ENCODE data around the gene TSPEAR.
"Not testable (repeated sequence)": the region's sequence is repeated elsewhere in the genome, so short reads cannot be mapped to it uniquely, and the experiment has no call there.

Gene TSPEAR

GRCh38 chr21:44613386-44614155 is 97.8 kb downstream of the TSPEAR start:
- Histone ChIP-seq H3K9me2 (replicated peaks; ENCODE audit: control insufficient read depth, low read length) (no peaks in the 10 kb centered on the region), H3K4me3 (ENCODE audit: low read length) (no peak overlapping the region), H3K4me2 (ENCODE audit: low read length) (no peak overlapping the region), H3K79me2 (ENCODE audit: control insufficient read depth, low read length) (no peaks in the 10 kb centered on the region), H3F3A (ENCODE audit: control insufficient read depth, insufficient read depth) (no peaks in the 10 kb centered on the region), H3K36me3 (ENCODE audit: control insufficient read depth, low read length) (no peaks in the 10 kb centered on the region), H3K27me3 (ENCODE audit: control insufficient read depth, low read length) (no peaks in the 10 kb centered on the region), H3K4me1 (ENCODE audit: control insufficient read depth, low read length) (peaks cover 4% of the 10 kb centered on the region), H3K27ac (ENCODE audit: low read depth, low read length) (no peak overlapping the region), H3K9me3 (ENCODE audit: control insufficient read depth, insufficient read depth, low read length) (peaks cover 17% of the 10 kb centered on the region), H4K20me1 (ENCODE audit: control insufficient read depth, insufficient read depth, low read depth, low read length) (no peaks in the 10 kb centered on the region)
- TF ChIP-seq CTCF (IDR thresholded peaks at IDR 0.05; ENCODE audit: low read depth, low read length, poor library complexity, severe bottlenecking) (no peak), EZH2phosphoT487 (IDR thresholded peaks at IDR 0.05; ENCODE audit: borderline replicate concordance, low read length) (no peak)

GRCh38 chr21:44612669-44613229 is 98.6 kb downstream of the TSPEAR start:
- H3K4me1 ChIP-seq (ENCODE audit: control insufficient read depth, low read length) = no peaks in the 10 kb centered on the region
- H3K36me3 ChIP-seq (ENCODE audit: control insufficient read depth, low read length) = no peaks in the 10 kb centered on the region
- no peaks in the 10 kb centered on the region for H3K79me2 ChIP-seq (ENCODE audit: control insufficient read depth, low read length)
- H3K4me2 ChIP-seq (ENCODE audit: low read length) = no peak overlapping the region
- no peaks in the 10 kb centered on the region for H4K20me1 ChIP-seq (ENCODE audit: control insufficient read depth, insufficient read depth, low read depth, low read length)
- H3K4me3 ChIP-seq (ENCODE audit: low read length) = no peak overlapping the region
- TF ChIP-seq EZH2phosphoT487 (IDR thresholded peaks at IDR 0.05; ENCODE audit: borderline replicate concordance, low read length) (no peak), CTCF (IDR thresholded peaks at IDR 0.05; ENCODE audit: low read depth, low read length, poor library complexity, severe bottlenecking) (no peak)
- H3F3A ChIP-seq (ENCODE audit: control insufficient read depth, insufficient read depth) = no peaks in the 10 kb centered on the region
- peaks cover 17% of the 10 kb centered on the region for H3K9me3 ChIP-seq (ENCODE audit: control insufficient read depth, insufficient read depth, low read length)
- H3K9me2 ChIP-seq (replicated peaks; ENCODE audit: control insufficient read depth, low read length) = no peaks in the 10 kb centered on the region
- no peak overlapping the region for H3K27ac ChIP-seq (ENCODE audit: low read depth, low read length)
- H3K27me3 ChIP-seq (ENCODE audit: control insufficient read depth, low read length) = no peaks in the 10 kb centered on the region

GRCh38 chr21:44612029-44612486 is 99.3 kb downstream of the TSPEAR start, which contains the start of gene KRTAP10-8:
KRTAP10-8 (plus strand) TSS chr21:44612079; CDS start chr21:44612101, 22 bp downstream.
- H3K4me3 ChIP-seq (ENCODE audit: low read length) = no peak within 1 kb of the TSS
- peaks cover 17% of the 10 kb centered on the region for H3K9me3 ChIP-seq (ENCODE audit: control insufficient read depth, insufficient read depth, low read length)

DNA sequence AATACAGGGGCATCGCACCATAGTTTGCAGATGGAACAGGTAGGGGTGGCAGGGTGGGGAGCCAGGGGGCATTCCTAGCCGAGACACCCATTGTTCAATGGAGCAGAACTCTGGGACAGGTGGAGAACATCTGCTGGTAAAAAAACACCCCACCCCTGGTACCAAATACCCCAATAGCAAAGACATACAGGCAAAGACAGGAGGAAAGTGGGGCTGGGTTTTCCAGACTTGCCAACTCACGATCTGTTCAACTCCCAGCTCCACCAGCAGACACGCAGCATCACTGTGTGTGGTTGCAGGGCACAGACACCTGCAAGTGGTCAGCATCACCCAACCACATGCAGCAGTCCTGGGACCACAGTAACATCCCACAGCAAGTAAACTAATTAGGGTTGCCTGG is 99.8 kb downstream of the TSPEAR start:
- Histone ChIP-seq H3K4me3 (ENCODE audit: low read length) (no peak overlapping the region), H3K4me2 (ENCODE audit: low read length) (no peak overlapping the region), H3K27me3 (ENCODE audit: control insufficient read depth, low read length) (no peaks in the 10 kb centered on the region), H3K4me1 (ENCODE audit: control insufficient read depth, low read length) (no peaks in the 10 kb centered on the region), H3K36me3 (ENCODE audit: control insufficient read depth, low read length) (no peaks in the 10 kb centered on the region), H3K27ac (ENCODE audit: low read depth, low read length) (no peak overlapping the region), H3K9me2 (replicated peaks; ENCODE audit: control insufficient read depth, low read length) (no peaks in the 10 kb centered on the region), H3K79me2 (ENCODE audit: control insufficient read depth, low read length) (no peaks in the 10 kb centered on the region), H4K20me1 (ENCODE audit: control insufficient read depth, insufficient read depth, low read depth, low read length) (no peaks in the 10 kb centered on the region), H3F3A (ENCODE audit: control insufficient read depth, insufficient read depth) (no peaks in the 10 kb centered on the region), H3K9me3 (ENCODE audit: control insufficient read depth, insufficient read depth, low read length) (peaks cover 17% of the 10 kb centered on the region)
- TF ChIP-seq EZH2phosphoT487 (IDR thresholded peaks at IDR 0.05; ENCODE audit: borderline replicate concordance, low read length) = no peak
- no peak for TF ChIP-seq CTCF (IDR thresholded peaks at IDR 0.05; ENCODE audit: low read depth, low read length, poor library complexity, severe bottlenecking)

More at GRCh38 chr21:44612029-44612486, 99.3 kb downstream of the TSPEAR start, which contains the start of gene KRTAP10-8:
- no peak within 1 kb of the TSS for H3K27ac ChIP-seq (ENCODE audit: low read depth, low read length)
- H4K20me1 ChIP-seq (ENCODE audit: control insufficient read depth, insufficient read depth, low read depth, low read length) = no peaks in the 10 kb centered on the region
- H3K27me3 ChIP-seq (ENCODE audit: control insufficient read depth, low read length) = no peaks in the 10 kb centered on the region
- no peaks in the 10 kb centered on the region for H3F3A ChIP-seq (ENCODE audit: control insufficient read depth, insufficient read depth)
- no peaks in the 10 kb centered on the region for H3K9me2 ChIP-seq (replicated peaks; ENCODE audit: control insufficient read depth, low read length)
- H3K4me1 ChIP-seq (ENCODE audit: control insufficient read depth, low read length) = no peaks in the 10 kb centered on the region
- H3K4me2 ChIP-seq (ENCODE audit: low read length) = no peak within 1 kb of the TSS
- H3K79me2 ChIP-seq (ENCODE audit: control insufficient read depth, low read length) = no peaks in the 10 kb centered on the region
- H3K36me3 ChIP-seq (ENCODE audit: control insufficient read depth, low read length) = no peaks in the 10 kb centered on the region
- TF ChIP-seq EZH2phosphoT487 (IDR thresholded peaks at IDR 0.05; ENCODE audit: borderline replicate concordance, low read length) = no peak

GRCh38 chr21:44610157-44610843 is 101.1 kb downstream of the TSPEAR start:
- H3K36me3 ChIP-seq (ENCODE audit: control insufficient read depth, low read length); H3K4me3 ChIP-seq (ENCODE audit: low read length); H3K4me1 ChIP-seq (ENCODE audit: control insufficient read depth, low read length); H3K27me3 ChIP-seq (ENCODE audit: control insufficient read depth, low read length); H3K27ac ChIP-seq (ENCODE audit: low read depth, low read length); H3F3A ChIP-seq (ENCODE audit: control insufficient read depth, insufficient read depth); H3K9me2 ChIP-seq (replicated peaks; ENCODE audit: control insufficient read depth, low read length); H4K20me1 ChIP-seq (ENCODE audit: control insufficient read depth, insufficient read depth, low read depth, low read length); H3K4me2 ChIP-seq (ENCODE audit: low read length); H3K79me2 ChIP-seq (ENCODE audit: control insufficient read depth, low read length): not testable (repeated sequence)
- H3K9me3 ChIP-seq (ENCODE audit: control insufficient read depth, insufficient read depth, low read length) = peaks cover 17% of the 10 kb centered on the region

All from DOHH2 (cell line).